Measurements from ENCODE around the gene GATB.

The GATB gene

GRCh38 chr4:151664289-151664688 lies 96.5 kb downstream of the GATB start:
- no peak overlapping the region for H2BK15ac ChIP-seq (ENCODE audit: low read length)
- H3K27ac ChIP-seq (replicated peaks; ENCODE audit: low read length): peak overlapping the region; percentile 38
- H3K18ac ChIP-seq (ENCODE audit: low read length): peak overlapping the region; percentile 68
- WGBS, 2 donors (ENCODE audit: extremely low coverage in 2 of 2, insufficient read length in 2 of 2, insufficient replicate concordance in 1 of 2): no CpG with 5 or more reads among the region's 2 CpGs
- DNase-seq (ENCODE audit: low spot score): no peak
- H3K9ac ChIP-seq (ENCODE audit: low read depth, low read length, poor library complexity): no peak overlapping the region
- H3K4me3 ChIP-seq (ENCODE audit: low read length in 2 of 2): no peak overlapping the region
- H3K4me2 ChIP-seq (ENCODE audit: insufficient read depth, low read length, poor library complexity, severe bottlenecking): no peak overlapping the region
- H2BK120ac ChIP-seq (ENCODE audit: low read depth, low read length): no peak overlapping the region
- no peaks in the 10 kb centered on the region for H3K9me3 ChIP-seq (replicated peaks in 1 of 2; ENCODE audit: control insufficient read depth in 2 of 2, insufficient read depth in 1 of 2, low read depth in 1 of 2, low read length in 2 of 2)
- H3K14ac ChIP-seq (ENCODE audit: low read length): no peak overlapping the region
- no peak overlapping the region for H4K91ac ChIP-seq (ENCODE audit: low read depth, low read length, poor library complexity)
- H3K4me1 ChIP-seq (ENCODE audit: control insufficient read depth in 2 of 2, insufficient read depth in 1 of 2, low read depth in 1 of 2, low read length in 2 of 2): peaks cover 5 to 6% of the 10 kb centered on the region in 2 donors
- no peaks in the 10 kb centered on the region for H3K36me3 ChIP-seq (replicated peaks in 1 of 2; ENCODE audit: control insufficient read depth in 2 of 2, insufficient read depth in 2 of 2, low read length in 2 of 2)
- no peak overlapping the region for H2BK12ac ChIP-seq (ENCODE audit: low read length)
- no peak overlapping the region for H3K23ac ChIP-seq (ENCODE audit: low read depth, low read length, poor library complexity)
- H2AK5ac ChIP-seq (ENCODE audit: low read depth, low read length): no peak overlapping the region
- H3K79me1 ChIP-seq (ENCODE audit: low read depth, low read length): no peaks in the 10 kb centered on the region
- no peak overlapping the region for H2BK5ac ChIP-seq (ENCODE audit: low read length)
- H4K8ac ChIP-seq (ENCODE audit: low read depth, low read length): no peak overlapping the region
- H3K27me3 ChIP-seq (ENCODE audit: control insufficient read depth in 3 of 3, insufficient read depth in 3 of 3, low read depth in 1 of 3, low read length in 3 of 3): no peaks in the 10 kb centered on the region
- no peak overlapping the region for H3K4ac ChIP-seq (ENCODE audit: low read length)
- peak overlapping the region; percentile 6 for H2AFZ ChIP-seq (ENCODE audit: low read length)

- Histone ChIP-seq H3K79me1 (ENCODE audit: low read depth, low read length) (no peaks in the 10 kb centered on the region), H3K36me3 (replicated peaks in 1 of 2; ENCODE audit: control insufficient read depth in 2 of 2, insufficient read depth in 2 of 2, low read length in 2 of 2) (no peaks in the 10 kb centered on the region), H2AK5ac (ENCODE audit: low read depth, low read length) (no peak overlapping the region), H3K23ac (ENCODE audit: low read depth, low read length, poor library complexity) (no peak overlapping the region), H3K27me3 (ENCODE audit: control insufficient read depth in 3 of 3, insufficient read depth in 3 of 3, low read depth in 1 of 3, low read length in 3 of 3) (no peaks in the 10 kb centered on the region), H3K4me1 (ENCODE audit: control insufficient read depth in 2 of 2, insufficient read depth in 1 of 2, low read depth in 1 of 2, low read length in 2 of 2) (peaks cover 6 to 11% of the 10 kb centered on the region in 2 donors), H3K27ac (replicated peaks; ENCODE audit: low read length) (no peak overlapping the region), H3K4me3 (ENCODE audit: low read length in 2 of 2) (no peak overlapping the region), H2BK15ac (ENCODE audit: low read length) (no peak overlapping the region), H2BK12ac (ENCODE audit: low read length) (no peak overlapping the region), H3K18ac (ENCODE audit: low read length) (peak overlapping the region; percentile 25), H3K14ac (ENCODE audit: low read length) (no peak overlapping the region), H3K4me2 (ENCODE audit: insufficient read depth, low read length, poor library complexity, severe bottlenecking) (no peak overlapping the region), H4K8ac (ENCODE audit: low read depth, low read length) (no peak overlapping the region), H4K91ac (ENCODE audit: low read depth, low read length, poor library complexity) (no peak overlapping the region), H2BK5ac (ENCODE audit: low read length) (no peak overlapping the region), H2AFZ (ENCODE audit: low read length) (no peak overlapping the region), H3K9me3 (replicated peaks in 1 of 2; ENCODE audit: control insufficient read depth in 2 of 2, insufficient read depth in 1 of 2, low read depth in 1 of 2, low read length in 2 of 2) (no peaks in the 10 kb centered on the region), H3K4ac (ENCODE audit: low read length) (no peak overlapping the region), H2BK120ac (ENCODE audit: low read depth, low read length) (no peak overlapping the region), H3K9ac (ENCODE audit: low read depth, low read length, poor library complexity) (no peak overlapping the region)
- no peak for DNase-seq (ENCODE audit: low spot score)
- no CpG with 5 or more reads among the region's 7 CpGs for WGBS, 2 donors (ENCODE audit: extremely low coverage in 2 of 2, insufficient read length in 2 of 2, insufficient replicate concordance in 1 of 2)
Measured at GRCh38 chr4:151663109-151663508, 97.7 kb downstream of the GATB start.

GRCh38 chr4:151661873-151662272 lies 98.9 kb downstream of the GATB start:
- Histone ChIP-seq H3K9me3 (replicated peaks in 1 of 2; ENCODE audit: control insufficient read depth in 2 of 2, insufficient read depth in 1 of 2, low read depth in 1 of 2, low read length in 2 of 2) (no peaks in the 10 kb centered on the region), H3K18ac (ENCODE audit: low read length) (no peak overlapping the region), H4K91ac (ENCODE audit: low read depth, low read length, poor library complexity) (no peak overlapping the region), H2BK15ac (ENCODE audit: low read length) (no peak overlapping the region), H2AFZ (ENCODE audit: low read length) (no peak overlapping the region), H3K79me1 (ENCODE audit: low read depth, low read length) (no peaks in the 10 kb centered on the region), H3K27me3 (ENCODE audit: control insufficient read depth in 3 of 3, insufficient read depth in 3 of 3, low read depth in 1 of 3, low read length in 3 of 3) (no peaks in the 10 kb centered on the region), H4K8ac (ENCODE audit: low read depth, low read length) (no peak overlapping the region), H3K27ac (replicated peaks; ENCODE audit: low read length) (no peak overlapping the region), H2BK120ac (ENCODE audit: low read depth, low read length) (no peak overlapping the region), H3K23ac (ENCODE audit: low read depth, low read length, poor library complexity) (no peak overlapping the region), H3K4ac (ENCODE audit: low read length) (no peak overlapping the region), H2AK5ac (ENCODE audit: low read depth, low read length) (no peak overlapping the region), H3K14ac (ENCODE audit: low read length) (no peak overlapping the region), H2BK12ac (ENCODE audit: low read length) (no peak overlapping the region), H3K36me3 (replicated peaks in 1 of 2; ENCODE audit: control insufficient read depth in 2 of 2, insufficient read depth in 2 of 2, low read length in 2 of 2) (no peaks in the 10 kb centered on the region), H3K9ac (ENCODE audit: low read depth, low read length, poor library complexity) (no peak overlapping the region), H3K4me1 (ENCODE audit: control insufficient read depth in 2 of 2, insufficient read depth in 1 of 2, low read depth in 1 of 2, low read length in 2 of 2) (peaks cover 5 to 11% of the 10 kb centered on the region in 2 donors), H3K4me3 (ENCODE audit: low read length in 2 of 2) (no peak overlapping the region), H2BK5ac (ENCODE audit: low read length) (no peak overlapping the region), H3K4me2 (ENCODE audit: insufficient read depth, low read length, poor library complexity, severe bottlenecking) (no peak overlapping the region)
- DNase-seq (ENCODE audit: low spot score): no peak
- no CpG with 5 or more reads among the region's 7 CpGs for WGBS, 2 donors (ENCODE audit: extremely low coverage in 2 of 2, insufficient read length in 2 of 2, insufficient replicate concordance in 1 of 2)

- no peak overlapping the region for H2BK12ac ChIP-seq (ENCODE audit: low read length)
- no peak overlapping the region for H3K9ac ChIP-seq (ENCODE audit: low read depth, low read length, poor library complexity)
- no peak for DNase-seq (ENCODE audit: low spot score)
- no peak overlapping the region for H3K4ac ChIP-seq (ENCODE audit: low read length)
- no peak overlapping the region for H3K18ac ChIP-seq (ENCODE audit: low read length)
- H2AK5ac ChIP-seq (ENCODE audit: low read depth, low read length): no peak overlapping the region
- H3K23ac ChIP-seq (ENCODE audit: low read depth, low read length, poor library complexity): no peak overlapping the region
- no peak overlapping the region for H3K27ac ChIP-seq (replicated peaks; ENCODE audit: low read length)
- no peak overlapping the region for H3K4me2 ChIP-seq (ENCODE audit: insufficient read depth, low read length, poor library complexity, severe bottlenecking)
- H4K91ac ChIP-seq (ENCODE audit: low read depth, low read length, poor library complexity): no peak overlapping the region
- H3K27me3 ChIP-seq (ENCODE audit: control insufficient read depth in 3 of 3, insufficient read depth in 3 of 3, low read depth in 1 of 3, low read length in 3 of 3): no peaks in the 10 kb centered on the region
- no peak overlapping the region for H2AFZ ChIP-seq (ENCODE audit: low read length)
- H3K14ac ChIP-seq (ENCODE audit: low read length): no peak overlapping the region
- no peaks in the 10 kb centered on the region for H3K36me3 ChIP-seq (replicated peaks in 1 of 2; ENCODE audit: control insufficient read depth in 2 of 2, insufficient read depth in 2 of 2, low read length in 2 of 2)
- no peaks in the 10 kb centered on the region for H3K9me3 ChIP-seq (replicated peaks in 1 of 2; ENCODE audit: control insufficient read depth in 2 of 2, insufficient read depth in 1 of 2, low read depth in 1 of 2, low read length in 2 of 2)
- H2BK5ac ChIP-seq (ENCODE audit: low read length): no peak overlapping the region
- H3K79me1 ChIP-seq (ENCODE audit: low read depth, low read length): no peaks in the 10 kb centered on the region
- no peak overlapping the region for H2BK15ac ChIP-seq (ENCODE audit: low read length)
- H4K8ac ChIP-seq (ENCODE audit: low read depth, low read length): no peak overlapping the region
- H2BK120ac ChIP-seq (ENCODE audit: low read depth, low read length): no peak overlapping the region
- H3K4me3 ChIP-seq (ENCODE audit: low read length in 2 of 2): no peak overlapping the region
- H3K4me1 ChIP-seq (ENCODE audit: control insufficient read depth in 2 of 2, insufficient read depth in 1 of 2, low read depth in 1 of 2, low read length in 2 of 2): peaks cover 5 to 11% of the 10 kb centered on the region in 2 donors
Measured at GRCh38 chr4:151660676-151661075, 100.1 kb downstream of the GATB start.

Measured in neuronal stem cell (in vitro differentiated cells).